Endothelial cell (in vitro differentiated cells): ENCODE measurements around the gene SYNJ1. TPM values are rescaled to one million over a fixed set of nuclear protein-coding genes. Genes with fewer than 3 reads are reported as not detected.
A peak's percentile ranks its signal among the peaks of the same experiment; 100 is the strongest.
"Not testable (repeated sequence)": the region's sequence is repeated elsewhere in the genome, so short reads cannot be mapped to it uniquely, and the experiment has no call there.

Experiments used
- DNase-seq: peaks from one replicate; pipeline ENCODE4 v3.0.0; 2021; ENCODE audit warnings: low spot score
- H3K27ac Mint-ChIP-seq: one replicate; pipeline ENCODE4 v1.8.0; 2021; ENCODE audit warnings: mixed read lengths, inconsistent platforms; ENCODE audit not compliant: unreplicated experiment
- H3K27me3 Mint-ChIP-seq: one replicate; pipeline ENCODE4 v1.8.0; 2021; ENCODE audit warnings: mild to moderate bottlenecking, moderate library complexity, mixed read lengths, inconsistent platforms; ENCODE audit not compliant: unreplicated experiment
- H3K36me3 Mint-ChIP-seq: one replicate; pipeline ENCODE4 v1.8.0; 2021; ENCODE audit warnings: mild to moderate bottlenecking, low read depth, mixed read lengths, inconsistent platforms; ENCODE audit not compliant: unreplicated experiment
- H3K4me1 Mint-ChIP-seq: one replicate; pipeline ENCODE4 v1.8.0; 2021; ENCODE audit warnings: mild to moderate bottlenecking, mixed read lengths, inconsistent platforms; ENCODE audit not compliant: unreplicated experiment
- H3K4me3 Mint-ChIP-seq: one replicate; pipeline ENCODE4 v1.8.0; 2021; ENCODE audit warnings: mild to moderate bottlenecking, mixed read lengths, inconsistent platforms; ENCODE audit not compliant: unreplicated experiment
- H3K9me3 Mint-ChIP-seq: one replicate; pipeline ENCODE4 v1.8.0; 2021; ENCODE audit warnings: mixed read lengths, inconsistent platforms; ENCODE audit not compliant: unreplicated experiment
- CTCF ChIP-seq: fragments of 200-600 bp; sonication (generic); IDR thresholded peaks from one replicate; pipeline ENCODE4 v1.5.0; 2021; ENCODE audit warnings: antibody characterized with exemption; ENCODE audit not compliant: unreplicated experiment
- total RNA-seq: library from RNA; stranded (reverse); fragmentation: NEBNext Ultra II Directional; extraction: Animal tissue kit (Norgen Biotek cat#: 25700); gene quantifications from one replicate; pipeline ENCODE4 v1.2.1, GENCODE V29; 2021; ENCODE audit not compliant: unreplicated experiment

Gene SYNJ1
- total RNA-seq, 1 donor from 2014 or later: 23.0 TPM

GRCh38 chr21:32747396-32747795 lies 19.6 kb upstream of the SYNJ1 start:
- no peak for DNase-seq
- H3K27ac Mint-ChIP-seq: no peak overlapping the region
- H3K4me3 Mint-ChIP-seq: no peak overlapping the region
- H3K27me3 Mint-ChIP-seq: peaks cover 2% of the 10 kb centered on the region
- H3K9me3 Mint-ChIP-seq: no peaks in the 10 kb centered on the region
- H3K4me1 Mint-ChIP-seq: no peaks in the 10 kb centered on the region
- H3K36me3 Mint-ChIP-seq: peaks cover 44% of the 10 kb centered on the region
- TF ChIP-seq CTCF: no peak

GRCh38 chr21:32746711-32747110 lies 18.9 kb upstream of the SYNJ1 start:
- H3K27ac Mint-ChIP-seq, H3K4me1 Mint-ChIP-seq, H3K27me3 Mint-ChIP-seq, H3K9me3 Mint-ChIP-seq, H3K4me3 Mint-ChIP-seq, DNase-seq: not testable (repeated sequence)
- H3K36me3 Mint-ChIP-seq: peaks cover 45% of the 10 kb centered on the region

GRCh38 chr21:32742396-32742795 lies 14.6 kb upstream of the SYNJ1 start:
- H3K4me1 Mint-ChIP-seq: no peaks in the 10 kb centered on the region
- DNase-seq: no peak
- H3K27me3 Mint-ChIP-seq: no peaks in the 10 kb centered on the region
- TF ChIP-seq CTCF: no peak
- no peak overlapping the region for H3K4me3 Mint-ChIP-seq
- H3K36me3 Mint-ChIP-seq: peaks cover 38% of the 10 kb centered on the region
- no peaks in the 10 kb centered on the region for H3K9me3 Mint-ChIP-seq
- H3K27ac Mint-ChIP-seq: peak overlapping the region; percentile 20

- no peak for TF ChIP-seq CTCF
- Mint-ChIP-seq H3K27me3 (no peaks in the 10 kb centered on the region), H3K4me3 (no peak overlapping the region), H3K4me1 (no peaks in the 10 kb centered on the region), H3K27ac (no peak overlapping the region), H3K36me3 (peaks cover 31% of the 10 kb centered on the region), H3K9me3 (no peaks in the 10 kb centered on the region)
- no peak for DNase-seq
Measured at GRCh38 chr21:32741336-32741735, 13.5 kb upstream of the SYNJ1 start.

GRCh38 chr21:32739946-32740345 lies 12.1 kb upstream of the SYNJ1 start:
- DNase-seq: no peak
- no peak overlapping the region for H3K27ac Mint-ChIP-seq
- no peaks in the 10 kb centered on the region for H3K4me1 Mint-ChIP-seq
- no peaks in the 10 kb centered on the region for H3K27me3 Mint-ChIP-seq
- H3K36me3 Mint-ChIP-seq: peaks cover 30% of the 10 kb centered on the region
- no peak for TF ChIP-seq CTCF
- H3K9me3 Mint-ChIP-seq: no peaks in the 10 kb centered on the region
- peak overlapping the region; percentile 13 for H3K4me3 Mint-ChIP-seq

GRCh38 chr21:32736083-32736482 lies 8.3 kb upstream of the SYNJ1 start:
- not testable (repeated sequence) for H3K4me1 Mint-ChIP-seq, H3K27me3 Mint-ChIP-seq, H3K4me3 Mint-ChIP-seq, DNase-seq, H3K27ac Mint-ChIP-seq, H3K9me3 Mint-ChIP-seq
- peaks cover 16% of the 10 kb centered on the region for H3K36me3 Mint-ChIP-seq
